ENCODE measurements around the gene CD200R1L.

Gene CD200R1L

DNA sequence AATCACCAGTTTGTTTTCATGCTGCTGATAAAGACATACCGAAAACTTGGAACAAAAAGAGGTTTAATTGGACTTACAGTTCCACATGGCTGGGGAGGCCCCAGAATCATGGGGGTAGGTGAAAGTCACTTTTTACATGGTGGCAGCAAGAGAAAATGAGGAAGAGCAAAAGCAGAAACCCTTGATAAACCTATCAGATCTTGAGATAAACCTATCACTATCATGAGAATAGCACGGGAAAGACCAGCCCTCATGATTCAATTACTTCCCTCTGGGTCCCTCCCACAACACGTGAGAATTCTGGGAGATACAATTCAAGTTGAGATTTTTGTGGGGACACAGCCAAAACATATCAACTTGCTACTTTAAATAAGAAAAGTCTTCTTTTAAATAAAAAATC is 28.9 kb downstream of the CD200R1L start:
- no peak for DNase-seq

DNA sequence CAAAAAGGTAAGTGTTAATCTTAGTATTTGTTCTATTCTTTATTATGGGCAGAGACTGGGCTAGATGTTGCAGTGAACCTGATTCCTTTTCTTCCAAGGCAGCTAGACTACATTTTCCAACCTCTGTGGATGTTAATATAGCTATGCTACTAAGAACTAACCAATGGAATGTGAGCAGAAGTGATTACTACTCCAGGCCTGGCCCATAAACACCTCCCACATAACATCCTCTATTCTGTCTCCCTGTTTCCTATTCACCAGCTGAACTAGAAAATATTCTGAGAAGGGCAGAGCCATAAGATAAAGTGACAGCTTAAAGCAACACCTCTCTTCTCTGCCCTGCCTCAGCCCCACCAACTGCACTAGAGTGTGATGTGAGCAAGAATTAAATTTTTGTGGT is 29.4 kb downstream of the CD200R1L start:
- no peak for DNase-seq

DNA sequence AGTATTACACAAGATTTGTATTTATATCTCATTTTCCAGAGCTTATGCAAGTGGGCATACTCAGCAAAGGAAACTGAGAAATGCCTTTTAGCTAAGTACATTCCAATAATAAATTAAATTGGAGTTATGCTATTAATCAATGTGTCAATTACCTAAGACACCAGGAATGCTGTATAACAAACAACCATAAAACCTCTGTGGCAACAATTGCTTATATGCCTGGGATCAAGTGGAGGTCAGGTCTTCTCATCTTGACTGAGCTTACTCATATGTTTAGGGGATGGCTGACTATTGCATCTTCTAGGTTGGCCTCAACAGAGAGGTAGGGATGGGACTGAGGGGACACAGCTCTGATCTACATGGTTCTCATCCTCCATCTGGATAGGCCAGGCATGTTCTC is 30.7 kb downstream of the CD200R1L start:
- DNase-seq: no peak

GRCh38 chr3:112814266-112814665 is 32.4 kb downstream of the CD200R1L start:
- no peak for DNase-seq

- DNase-seq: no peak
Observed at GRCh38 chr3:112813723-112814171, 32.9 kb downstream of the CD200R1L start.

- DNase-seq: no peak
Observed at GRCh38 chr3:112813016-112813415, 33.6 kb downstream of the CD200R1L start.

DNA sequence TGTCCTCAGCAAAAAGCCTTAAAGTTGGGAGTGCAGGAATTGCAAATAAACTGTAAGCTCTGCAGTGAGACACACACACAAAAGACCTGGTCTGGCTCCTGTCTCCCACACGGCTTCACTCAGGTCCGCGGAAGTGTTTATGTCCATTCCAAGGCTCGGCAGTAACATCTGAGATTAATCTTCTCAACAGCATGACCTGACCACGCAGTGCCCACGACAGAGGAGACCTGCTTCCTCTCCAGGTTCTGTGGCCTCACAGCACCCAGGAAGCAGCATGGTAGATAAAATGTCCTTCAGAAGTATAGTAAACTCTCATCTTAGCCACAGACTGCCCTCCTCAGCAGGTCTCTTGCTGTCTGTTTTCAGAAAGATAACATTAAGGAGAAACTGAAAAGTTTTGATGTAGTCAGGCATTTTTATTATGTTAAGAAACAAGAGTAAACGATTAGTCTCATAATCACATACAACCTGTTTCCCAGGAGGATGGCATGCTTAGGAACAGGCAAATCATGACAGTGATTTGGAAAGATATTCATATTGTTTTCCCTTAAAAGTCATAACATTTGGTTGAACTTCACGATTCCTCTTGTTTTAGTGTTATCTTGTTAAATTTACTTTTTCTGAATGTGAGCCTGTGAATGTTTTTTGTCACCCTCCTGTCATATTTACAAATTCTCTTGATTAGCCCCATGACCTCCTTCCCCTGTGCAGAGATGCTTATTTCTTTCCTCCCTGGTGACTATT is 34.6 kb downstream of the CD200R1L start:
- DNase-seq: no peak

- DNase-seq: no peak
Observed at GRCh38 chr3:112811131-112811884, 35.4 kb downstream of the CD200R1L start.

GRCh38 chr3:112810561-112810960 is 36.1 kb downstream of the CD200R1L start:
- DNase-seq: no peak

GRCh38 chr3:112808136-112808535 is 38.5 kb downstream of the CD200R1L start:
- no peak for DNase-seq

GRCh38 chr3:112807685-112808084 is 39.0 kb downstream of the CD200R1L start:
- no peak for DNase-seq

GRCh38 chr3:112806903-112807302 is 39.8 kb downstream of the CD200R1L start:
- no peak for DNase-seq

DNA sequence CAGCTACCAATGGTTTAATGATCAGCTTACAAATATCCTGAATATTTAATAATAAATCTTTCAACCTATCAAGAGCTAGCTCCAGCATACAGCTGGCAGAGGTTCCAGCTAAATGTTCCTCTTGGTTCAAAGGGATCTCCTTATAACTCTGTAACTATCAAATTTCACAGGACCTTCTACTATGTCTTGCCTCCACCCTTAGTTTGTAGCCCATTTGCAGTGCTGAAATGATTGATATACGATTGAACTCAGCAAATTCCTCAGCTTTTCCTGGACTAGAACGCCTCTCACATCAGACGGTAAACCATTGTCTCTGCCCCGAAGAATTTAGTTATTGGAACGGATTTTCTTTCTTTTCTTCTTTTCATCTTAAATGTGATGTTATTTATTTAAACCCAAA is 41.5 kb downstream of the CD200R1L start:
- DNase-seq: no peak

- no peak for DNase-seq
Observed at GRCh38 chr3:112804021-112804420, 42.6 kb downstream of the CD200R1L start.

GRCh38 chr3:112803467-112803866 is 43.2 kb downstream of the CD200R1L start:
- DNase-seq: no peak

DNA sequence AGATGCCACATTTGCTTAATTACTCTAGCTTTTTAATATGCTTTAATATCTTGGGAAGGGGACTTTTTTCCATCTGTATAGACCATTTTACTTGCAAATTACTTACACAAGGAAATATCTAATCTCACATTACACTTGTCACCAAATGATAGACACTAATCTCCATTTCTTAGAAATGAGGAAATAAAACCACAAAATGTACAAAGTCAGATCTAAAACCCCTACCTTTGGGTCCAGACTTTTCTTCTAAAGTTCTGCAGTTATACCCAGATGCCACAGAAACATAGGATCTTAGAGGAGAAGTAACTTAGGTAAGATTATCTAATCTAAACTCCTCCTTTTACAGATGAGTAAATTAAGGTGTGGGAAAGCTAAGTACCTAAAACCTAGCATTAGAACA is 44.3 kb downstream of the CD200R1L start:
- no peak for DNase-seq

- no peak for DNase-seq
Observed at GRCh38 chr3:112799946-112800345, 46.7 kb downstream of the CD200R1L start.

- no peak for DNase-seq
Observed at GRCh38 chr3:112794622-112795172, 52.0 kb downstream of the CD200R1L start.

DNA sequence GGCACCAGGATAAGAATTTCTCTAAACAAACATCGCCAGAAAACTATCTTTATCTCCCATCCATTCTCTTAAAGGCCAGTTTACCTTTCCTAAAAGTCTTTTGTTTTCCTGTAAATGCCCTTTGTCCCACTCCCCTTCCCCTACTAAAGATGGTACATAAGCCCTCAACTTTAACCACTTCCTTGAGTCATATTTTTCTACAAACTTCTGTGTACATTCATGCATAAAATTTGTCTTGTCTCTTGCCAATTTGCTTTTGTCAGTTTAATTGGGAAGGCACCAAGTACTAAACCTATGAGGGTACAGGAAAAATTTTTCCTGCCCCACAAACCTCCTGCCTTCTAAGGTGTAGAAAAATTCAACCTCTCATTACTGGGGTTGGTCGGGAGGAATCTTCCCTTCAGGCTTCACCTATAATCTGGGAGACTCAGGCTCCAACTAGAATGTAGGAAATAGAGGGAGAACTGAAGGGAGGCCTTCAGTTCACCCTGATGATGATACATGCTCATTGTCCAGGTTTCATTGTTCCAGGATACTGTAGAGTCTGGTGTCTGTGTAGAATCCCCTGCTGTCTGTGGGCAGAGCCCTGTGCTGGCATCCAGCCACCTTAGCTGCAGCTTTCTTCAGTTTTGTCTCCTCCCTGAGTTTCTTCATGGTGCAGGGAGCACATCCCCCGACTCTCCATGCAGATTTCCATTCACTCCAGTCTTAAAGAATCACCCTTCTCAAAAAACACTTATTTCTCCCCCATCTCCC is 53.2 kb downstream of the CD200R1L start:
- DNase-seq: no peak

GRCh38 chr3:112791736-112792135 is 54.9 kb downstream of the CD200R1L start:
- DNase-seq: no peak

DNA sequence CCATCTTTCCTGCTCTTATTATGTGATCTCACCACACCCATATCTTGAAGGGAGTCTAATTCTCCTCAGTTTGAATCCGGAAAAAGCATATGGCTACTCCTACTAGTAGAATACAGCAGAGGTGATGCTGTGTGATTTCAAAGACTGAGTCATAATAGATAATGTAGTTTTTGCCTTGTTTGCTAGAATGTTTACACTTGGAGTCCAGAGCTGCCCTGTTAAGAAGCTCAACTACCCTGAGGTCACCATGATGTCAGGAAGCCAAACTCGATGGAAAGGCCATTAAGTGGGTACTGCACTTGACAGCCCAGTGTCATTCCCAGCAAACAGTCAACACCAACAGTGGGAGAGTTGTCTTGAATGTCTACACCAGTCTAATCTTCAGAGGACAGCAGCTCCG is 56.9 kb downstream of the CD200R1L start:
- DNase-seq: no peak

GRCh38 chr3:112786881-112787579 is 59.6 kb downstream of the CD200R1L start:
- no peak for DNase-seq

All from activated naive CD4-positive, alpha-beta T cell (primary cell).